ENCODE measurements around the gene NR0B1. TPM values are rescaled to one million over a fixed set of nuclear protein-coding genes. Genes with fewer than 3 reads are reported as not detected.

The NR0B1 gene, protein sequence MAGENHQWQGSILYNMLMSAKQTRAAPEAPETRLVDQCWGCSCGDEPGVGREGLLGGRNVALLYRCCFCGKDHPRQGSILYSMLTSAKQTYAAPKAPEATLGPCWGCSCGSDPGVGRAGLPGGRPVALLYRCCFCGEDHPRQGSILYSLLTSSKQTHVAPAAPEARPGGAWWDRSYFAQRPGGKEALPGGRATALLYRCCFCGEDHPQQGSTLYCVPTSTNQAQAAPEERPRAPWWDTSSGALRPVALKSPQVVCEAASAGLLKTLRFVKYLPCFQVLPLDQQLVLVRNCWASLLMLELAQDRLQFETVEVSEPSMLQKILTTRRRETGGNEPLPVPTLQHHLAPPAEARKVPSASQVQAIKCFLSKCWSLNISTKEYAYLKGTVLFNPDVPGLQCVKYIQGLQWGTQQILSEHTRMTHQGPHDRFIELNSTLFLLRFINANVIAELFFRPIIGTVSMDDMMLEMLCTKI
- not detected in 2 replicates for total RNA-seq

GRCh38 chrX:30309139-30309571 lies at the start of gene NR0B1:
Gene NR0B1 (minus strand): TSS chrX:30309390. CDS start chrX:30309363, 27 bp downstream.

Other genes starting within 250 kb of the NR0B1 start
- gene MAGEB2, start 93.8 kb downstream of the NR0B1 start, total RNA-seq = not detected in 2 replicates
- not detected in 2 replicates for gene MAGEB3, start 78.7 kb downstream of the NR0B1 start, total RNA-seq
- gene MAGEB4, start 67.4 kb downstream of the NR0B1 start, total RNA-seq = not detected in 2 replicates
- gene MAGEB1, start 62.2 kb downstream of the NR0B1 start, total RNA-seq = not detected in 2 replicates

Measured in pericardium fibroblast (primary cell).